Activated naive CD4-positive, alpha-beta T cell treated with anti-CD3 and anti-CD28 coated beads, Interleukin-2, amount 50 U/mL, for 24 hours (primary cell): Measurements from ENCODE around the gene VAMP2.

Experiments
- H3K27ac Mint-ChIP-seq: one replicate; pipeline ENCODE4 v1.8.0; 2021; ENCODE audit warnings: mild to moderate bottlenecking, mixed read lengths
- H3K27me3 Mint-ChIP-seq: one replicate; pipeline ENCODE4 v1.8.0; 2021; ENCODE audit warnings: mixed read lengths
- H3K36me3 Mint-ChIP-seq: one replicate; pipeline ENCODE4 v1.8.0; 2021; ENCODE audit warnings: mixed read lengths
- H3K4me1 Mint-ChIP-seq: one replicate; pipeline ENCODE4 v1.8.0; 2021; ENCODE audit warnings: mixed read lengths
- H3K4me3 Mint-ChIP-seq: one replicate; pipeline ENCODE4 v1.8.0; 2021; ENCODE audit warnings: mild to moderate bottlenecking, mixed read lengths
- H3K9me3 Mint-ChIP-seq: one replicate; pipeline ENCODE4 v1.8.0; 2021; ENCODE audit warnings: mixed read lengths

VAMP2 gene

GRCh38 chr17:8162233-8162996 is at the start of gene VAMP2:
TSS of gene VAMP2 (minus strand) at chr17:8162948. CDS start at chr17:8162879, 69 bp downstream.
- no peaks in the 10 kb centered on the region for H3K9me3 Mint-ChIP-seq
- peaks cover 64% of the 10 kb centered on the region for H3K4me1 Mint-ChIP-seq
- peak within 1 kb of the TSS; percentile 98 for H3K27ac Mint-ChIP-seq
- H3K27me3 Mint-ChIP-seq = no peaks in the 10 kb centered on the region
- peak within 1 kb of the TSS; percentile 87 for H3K4me3 Mint-ChIP-seq
- H3K36me3 Mint-ChIP-seq = no peaks in the 10 kb centered on the region

GRCh38 chr17:8210761-8211458 is 48.2 kb upstream of the VAMP2 start:
- no peaks in the 10 kb centered on the region for H3K36me3 Mint-ChIP-seq
- H3K4me1 Mint-ChIP-seq = peaks cover 17% of the 10 kb centered on the region
- H3K27ac Mint-ChIP-seq = peak overlapping the region; percentile 83
- no peaks in the 10 kb centered on the region for H3K27me3 Mint-ChIP-seq
- no peaks in the 10 kb centered on the region for H3K9me3 Mint-ChIP-seq
- H3K4me3 Mint-ChIP-seq = peak overlapping the region; percentile 97

GRCh38 chr17:8209907-8210760 is 47.4 kb upstream of the VAMP2 start, which contains the start of gene AURKB:
TSS of gene AURKB (minus strand) at chr17:8210575. CDS start at chr17:8210224, 351 bp downstream.
- Mint-ChIP-seq H3K4me1 (peaks cover 17% of the 10 kb centered on the region), H3K4me3 (peak within 1 kb of the TSS; percentile 97), H3K36me3 (no peaks in the 10 kb centered on the region), H3K27me3 (no peaks in the 10 kb centered on the region), H3K27ac (peak within 1 kb of the TSS; percentile 83), H3K9me3 (no peaks in the 10 kb centered on the region)

- no peaks in the 10 kb centered on the region for H3K27me3 Mint-ChIP-seq
- H3K4me3 Mint-ChIP-seq = no peak overlapping the region
- H3K27ac Mint-ChIP-seq = no peak overlapping the region
- no peaks in the 10 kb centered on the region for H3K36me3 Mint-ChIP-seq
- H3K4me1 Mint-ChIP-seq = peaks cover 17% of the 10 kb centered on the region
- no peaks in the 10 kb centered on the region for H3K9me3 Mint-ChIP-seq
These were observed 43.8 kb upstream of the VAMP2 start for GRCh38 chr17:8206536-8206935.

- no peaks in the 10 kb centered on the region for H3K36me3 Mint-ChIP-seq
- H3K9me3 Mint-ChIP-seq = no peaks in the 10 kb centered on the region
- H3K4me3 Mint-ChIP-seq = no peak overlapping the region
- H3K27me3 Mint-ChIP-seq = no peaks in the 10 kb centered on the region
- H3K27ac Mint-ChIP-seq = no peak overlapping the region
- peaks cover 8% of the 10 kb centered on the region for H3K4me1 Mint-ChIP-seq
These were observed 42.2 kb upstream of the VAMP2 start for GRCh38 chr17:8204761-8205555.

GRCh38 chr17:8192070-8192815 is 29.5 kb upstream of the VAMP2 start:
- Mint-ChIP-seq H3K27me3 (no peaks in the 10 kb centered on the region), H3K4me1 (peaks cover 12% of the 10 kb centered on the region), H3K27ac (no peak overlapping the region), H3K36me3 (no peaks in the 10 kb centered on the region), H3K9me3 (no peaks in the 10 kb centered on the region), H3K4me3 (no peak overlapping the region)

- Mint-ChIP-seq H3K36me3 (no peaks in the 10 kb centered on the region), H3K27ac (no peak overlapping the region), H3K4me1 (peaks cover 12% of the 10 kb centered on the region), H3K4me3 (no peak overlapping the region), H3K9me3 (no peaks in the 10 kb centered on the region), H3K27me3 (no peaks in the 10 kb centered on the region)
These were observed 27.8 kb upstream of the VAMP2 start for GRCh38 chr17:8190506-8190905.

- Mint-ChIP-seq H3K36me3 (no peaks in the 10 kb centered on the region), H3K4me1 (peaks cover 12% of the 10 kb centered on the region), H3K27ac (peak within 1 kb of the TSS; percentile 48), H3K9me3 (no peaks in the 10 kb centered on the region), H3K27me3 (no peaks in the 10 kb centered on the region), H3K4me3 (no peak within 1 kb of the TSS)
These were observed 27.1 kb upstream of the VAMP2 start, which contains the start of gene BORCS6 for GRCh38 chr17:8189711-8190477. TSS of gene BORCS6 (minus strand) at chr17:8190180. CDS start at chr17:8190140, 40 bp downstream.

GRCh38 chr17:8189041-8189710 is 26.4 kb upstream of the VAMP2 start:
- Mint-ChIP-seq H3K27me3 (no peaks in the 10 kb centered on the region), H3K4me1 (peaks cover 12% of the 10 kb centered on the region), H3K36me3 (no peaks in the 10 kb centered on the region), H3K27ac (peak overlapping the region; percentile 48), H3K9me3 (no peaks in the 10 kb centered on the region), H3K4me3 (no peak overlapping the region)

- Mint-ChIP-seq H3K4me3 (no peak overlapping the region), H3K27me3 (no peaks in the 10 kb centered on the region), H3K9me3 (no peaks in the 10 kb centered on the region), H3K4me1 (peaks cover 17% of the 10 kb centered on the region), H3K27ac (no peak overlapping the region), H3K36me3 (no peaks in the 10 kb centered on the region)
These were observed 25.6 kb upstream of the VAMP2 start for GRCh38 chr17:8188263-8188839.

- Mint-ChIP-seq H3K4me1 (peaks cover 17% of the 10 kb centered on the region), H3K27me3 (no peaks in the 10 kb centered on the region), H3K4me3 (no peak overlapping the region), H3K36me3 (no peaks in the 10 kb centered on the region), H3K27ac (no peak overlapping the region), H3K9me3 (no peaks in the 10 kb centered on the region)
These were observed 24.9 kb upstream of the VAMP2 start for GRCh38 chr17:8187517-8188262.

- H3K27me3 Mint-ChIP-seq = no peaks in the 10 kb centered on the region
- H3K27ac Mint-ChIP-seq = no peak overlapping the region
- no peak overlapping the region for H3K4me3 Mint-ChIP-seq
- no peaks in the 10 kb centered on the region for H3K36me3 Mint-ChIP-seq
- H3K4me1 Mint-ChIP-seq = peaks cover 19% of the 10 kb centered on the region
- H3K9me3 Mint-ChIP-seq = no peaks in the 10 kb centered on the region
These were observed 24.2 kb upstream of the VAMP2 start for GRCh38 chr17:8186787-8187516.
